CD14-positive monocyte (primary cell): Measurements from ENCODE around the gene EDC4. TPM values are rescaled to one million over a fixed set of nuclear protein-coding genes. Genes with fewer than 3 reads are reported as not detected.
A peak's percentile ranks its signal among the peaks of the same experiment; 100 is the strongest.

ENCODE experiments used
- DNase-seq, 3 donors: peaks; one replicate each; pipeline ENCODE4 v3.0.0-alpha.2; 2011 to 2022
- H2AFZ ChIP-seq: 2 replicates; pipeline ENCODE4 v1.6.0; 2012; ENCODE audit warnings: mild to moderate bottlenecking, low read depth, low read length, inconsistent platforms; ENCODE audit not compliant: insufficient read depth, poor library complexity, severe bottlenecking
- H3K27ac ChIP-seq, 2 donors: 1 replicate in 1 of 2; 2 replicates in 1 of 2; pipeline ENCODE4 v1.5.1; 2012 to 2013; ENCODE audit warnings: low read length in 2 of 2, control low read depth in 1 of 2, inconsistent platforms in 1 of 2, low read depth in 1 of 2, mild to moderate bottlenecking in 1 of 2
- H3K27me3 ChIP-seq, 2 donors: one replicate each; pipeline versions ENCODE4 v1.6.0 to v1.6.1; 2011 to 2013; ENCODE audit warnings: low read length in 2 of 2; ENCODE audit not compliant: control insufficient read depth in 2 of 2, insufficient read depth in 2 of 2
- H3K36me3 ChIP-seq, 2 donors: replicated peaks in 1 of 2; 1 replicate in 1 of 2; 2 replicates in 1 of 2; pipeline versions ENCODE4 v1.5.1 to v1.6.1; 2012 to 2013; ENCODE audit warnings: low read length in 2 of 2, control low read depth in 1 of 2, inconsistent platforms in 1 of 2, mild to moderate bottlenecking in 1 of 2; ENCODE audit not compliant: insufficient read depth in 2 of 2, control insufficient read depth in 1 of 2
- H3K4me1 ChIP-seq, 2 donors: 1 replicate in 1 of 2; 2 replicates in 1 of 2; pipeline versions ENCODE4 v1.5.1 to v1.6.1; 2012 to 2013; ENCODE audit warnings: low read length in 2 of 2, control low read depth in 1 of 2, inconsistent platforms in 1 of 2, mild to moderate bottlenecking in 1 of 2, moderate library complexity in 1 of 2; ENCODE audit not compliant: insufficient read depth in 2 of 2, control insufficient read depth in 1 of 2
- H3K4me2 ChIP-seq: replicated peaks from 2 replicates; pipeline ENCODE3; 2012; ENCODE audit warnings: low read length, moderate library complexity, mild to moderate bottlenecking; ENCODE audit not compliant: poor library complexity, severe bottlenecking; ENCODE audit errors: extremely low read depth
- H3K4me3 ChIP-seq, 3 experiments: fragments of 200-600 bp in 1 of 3; sonication (generic) in 1 of 3; replicated peaks in 1 of 3; 1 replicate in 2 of 3; 2 replicates in 1 of 3; pipeline ENCODE4 v1.5.1; 2011 to 2013; ENCODE audit warnings: low read length in 3 of 3, mild to moderate bottlenecking in 3 of 3, control low read depth in 2 of 3, low read depth in 2 of 3, inconsistent platforms in 1 of 3, moderate library complexity in 1 of 3
- H3K79me2 ChIP-seq: 2 replicates; pipeline ENCODE4 v1.6.0; 2012; ENCODE audit warnings: mild to moderate bottlenecking, control low read depth, inconsistent platforms, low read length, moderate library complexity; ENCODE audit not compliant: insufficient read depth
- H3K9ac ChIP-seq: 2 replicates; pipeline ENCODE4 v1.6.0; 2017; ENCODE audit warnings: low read length, mild to moderate bottlenecking; ENCODE audit not compliant: insufficient read depth, poor library complexity, severe bottlenecking
- H3K9me3 ChIP-seq, 2 donors: replicated peaks in 1 of 2; 1 replicate in 1 of 2; 2 replicates in 1 of 2; pipeline versions ENCODE4 v1.5.1 to v1.6.1; 2012 to 2013; ENCODE audit warnings: low read length in 2 of 2, control low read depth in 1 of 2; ENCODE audit not compliant: control insufficient read depth in 1 of 2, insufficient read depth in 1 of 2
- H4K20me1 ChIP-seq: 2 replicates; pipeline ENCODE4 v1.6.0; 2012; ENCODE audit warnings: mild to moderate bottlenecking, low read length, control low read depth, moderate library complexity; ENCODE audit not compliant: insufficient read depth
- H3K27ac Mint-ChIP-seq, 7 donors: one replicate each; pipeline ENCODE4 v1.8.0; 2020; ENCODE audit warnings: mild to moderate bottlenecking in 7 of 7, mixed read lengths in 7 of 7, moderate library complexity in 6 of 7, inconsistent platforms in 2 of 7
- H3K27me3 Mint-ChIP-seq, 3 donors: one replicate each; pipeline ENCODE4 v1.8.0; 2021 to 2022; ENCODE audit warnings: low read depth in 3 of 3, mild to moderate bottlenecking in 3 of 3, mixed read lengths in 3 of 3, moderate library complexity in 3 of 3, inconsistent platforms in 1 of 3
- H3K36me3 Mint-ChIP-seq, 2 donors: one replicate each; pipeline ENCODE4 v1.8.0; 2020; ENCODE audit warnings: mixed read lengths in 2 of 2, inconsistent platforms in 1 of 2, mild to moderate bottlenecking in 1 of 2
- H3K4me1 Mint-ChIP-seq: one replicate; pipeline ENCODE4 v1.8.0; 2020; ENCODE audit warnings: mild to moderate bottlenecking, mixed read lengths
- H3K4me3 Mint-ChIP-seq, 2 donors: one replicate each; pipeline ENCODE4 v1.8.0; 2020; ENCODE audit warnings: mild to moderate bottlenecking in 2 of 2, mixed read lengths in 2 of 2, moderate library complexity in 1 of 2
- H3K9me3 Mint-ChIP-seq, 7 donors: one replicate each; pipeline ENCODE4 v1.8.0; 2020 to 2022; ENCODE audit warnings: mixed read lengths in 7 of 7, mild to moderate bottlenecking in 6 of 7, moderate library complexity in 6 of 7, inconsistent platforms in 2 of 7
- WGBS: methylation state at CpG from one replicate; pipeline ENCODE4 v1.1.5; 2013; ENCODE audit warnings: missing lambda C conversion rate; ENCODE audit not compliant: insufficient coverage; 5-methylcytosine and 5-hydroxymethylcytosine counted together
- intact Hi-C, 2 donors: fragments of 100-400 bp; cut with micrococcal nuclease; formaldehyde crosslinking; loops; one replicate each; pipeline versions ENCODE4 v1.15.0 to v1.15.1; 2023
- polyA plus RNA-seq, 3 donors: library from polyadenylated mRNA; depleted of rRNA in 1 of 3; unstranded in 2 of 3; stranded (reverse) in 1 of 3; fragments of 300-500 nt in 2 of 3; fragments of >200 nt in 1 of 3; fragmentation: Illumina TruSeq in 2 of 3; gene quantifications; 1 replicate in 2 of 3; 2 replicates in 1 of 3; pipeline ENCODE4 v1.2.3, GENCODE V29; 2012 to 2021
- TF ChIP-seq, protein P1 (sequence below): fragments of 200-600 bp; IDR thresholded peaks from one replicate; pipeline ENCODE4 v1.8.0; 2022; ENCODE audit warnings: antibody characterized with exemption, mild to moderate bottlenecking

EDC4 gene
- polyA plus RNA-seq, 3 donors = 13.7 to 84.9 (median 18.2) TPM

GRCh38 chr16:67897231-67897630 lies 24.4 kb downstream of the EDC4 start:
- Histone ChIP-seq H2AFZ (no peak overlapping the region), H3K79me2 (peaks cover 85% of the 10 kb centered on the region), H3K27ac (no peak overlapping the region), H3K4me1 (peaks cover 18 to 20% of the 10 kb centered on the region in 2 donors), H3K4me2 (no peak overlapping the region), H3K9me3 (no peaks in the 10 kb centered on the region), H3K27me3 (no peaks in the 10 kb centered on the region), H3K4me3 (no peak overlapping the region), H3K9ac (no peak overlapping the region), H4K20me1 (peaks cover 56% of the 10 kb centered on the region), H3K36me3 (peaks cover 4 to 23% of the 10 kb centered on the region in 2 donors)
- Mint-ChIP-seq H3K4me1 (peaks cover 24% of the 10 kb centered on the region), H3K9me3 (no peaks in the 10 kb centered on the region), H3K27ac (peak overlapping the region in 1 of 7 donors; percentile 10), H3K4me3 (no peak overlapping the region), H3K27me3 (no peaks in the 10 kb centered on the region), H3K36me3 (peaks cover 8 to 27% of the 10 kb centered on the region in 2 donors)
- DNase-seq = no peak
- intact Hi-C loops = loop anchor here in 1 of 2 donors (5.0 kb wide), 1 partner anchor 35 kb away; the partner anchor contains the start of gene CTRL
- TF ChIP-seq, protein P1, sequence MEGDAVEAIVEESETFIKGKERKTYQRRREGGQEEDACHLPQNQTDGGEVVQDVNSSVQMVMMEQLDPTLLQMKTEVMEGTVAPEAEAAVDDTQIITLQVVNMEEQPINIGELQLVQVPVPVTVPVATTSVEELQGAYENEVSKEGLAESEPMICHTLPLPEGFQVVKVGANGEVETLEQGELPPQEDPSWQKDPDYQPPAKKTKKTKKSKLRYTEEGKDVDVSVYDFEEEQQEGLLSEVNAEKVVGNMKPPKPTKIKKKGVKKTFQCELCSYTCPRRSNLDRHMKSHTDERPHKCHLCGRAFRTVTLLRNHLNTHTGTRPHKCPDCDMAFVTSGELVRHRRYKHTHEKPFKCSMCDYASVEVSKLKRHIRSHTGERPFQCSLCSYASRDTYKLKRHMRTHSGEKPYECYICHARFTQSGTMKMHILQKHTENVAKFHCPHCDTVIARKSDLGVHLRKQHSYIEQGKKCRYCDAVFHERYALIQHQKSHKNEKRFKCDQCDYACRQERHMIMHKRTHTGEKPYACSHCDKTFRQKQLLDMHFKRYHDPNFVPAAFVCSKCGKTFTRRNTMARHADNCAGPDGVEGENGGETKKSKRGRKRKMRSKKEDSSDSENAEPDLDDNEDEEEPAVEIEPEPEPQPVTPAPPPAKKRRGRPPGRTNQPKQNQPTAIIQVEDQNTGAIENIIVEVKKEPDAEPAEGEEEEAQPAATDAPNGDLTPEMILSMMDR = no peak
- 100% methylated on average over 2 of the region's 3 CpGs for WGBS

- DNase-seq = no peak
- Mint-ChIP-seq H3K27me3 (peaks cover 0 to 1% (median 0%) of the 10 kb centered on the region in 3 donors), H3K4me3 (no peak overlapping the region), H3K4me1 (peaks cover 3% of the 10 kb centered on the region), H3K36me3 (peaks cover 18 to 45% of the 10 kb centered on the region in 2 donors), H3K27ac (no peak overlapping the region), H3K9me3 (peaks cover 0 to 3% (median 0%) of the 10 kb centered on the region in 7 donors)
- H4K20me1 ChIP-seq = peaks cover 57% of the 10 kb centered on the region
- peaks cover 57% of the 10 kb centered on the region for H3K79me2 ChIP-seq
- peaks cover 15 to 39% of the 10 kb centered on the region in 2 donors for H3K36me3 ChIP-seq
- H3K4me2 ChIP-seq = no peak overlapping the region
- TF ChIP-seq, protein P1 = no peak
- H3K4me1 ChIP-seq = no peaks in the 10 kb centered on the region
- H2AFZ ChIP-seq = no peak overlapping the region
- H3K9me3 ChIP-seq = no peaks in the 10 kb centered on the region
- no peak overlapping the region for H3K27ac ChIP-seq
- H3K27me3 ChIP-seq = no peaks in the 10 kb centered on the region
- no peak overlapping the region for H3K9ac ChIP-seq
- WGBS = no CpG with 5 or more reads among the region's 5 CpGs
- H3K4me3 ChIP-seq = no peak overlapping the region
- intact Hi-C loops = no loop called here
Measured at GRCh38 chr16:67901734-67902133, 28.9 kb downstream of the EDC4 start.
